K562 (cell line): Measurements from ENCODE around the gene SLC1A7. TPM values are rescaled to one million over a fixed set of nuclear protein-coding genes. Genes with fewer than 3 reads are reported as not detected.

ENCODE experiments used
- ATAC-seq: fragments of 200-7000 bp; cut with Tn5 transposase; 3 replicates; pipeline ENCODE4 v1.9.1; 2020; ENCODE audit warnings: moderate library complexity
- BruUV-seq: library from RNA; stranded (reverse); fragments of 400-500 nt; replicated peaks from 2 replicates; lab custom pipeline; 2021; lab: Mats Ljungman, UMichigan
- CTCF ChIA-PET: fragments of 300-600 bp; formaldehyde crosslinking; extraction: SDS; loops from one replicate; lab custom pipeline; 2021; ENCODE audit warnings: low intra/inter-chr PET ratio; lab: Yijun Ruan, JAX
- POLR2A ChIA-PET: fragments of 300-600, 350-650 bp; sonication (Branson Sonifier 250); formaldehyde crosslinking; extraction: SDS; loops from one replicate; lab custom pipeline; 2021; ENCODE audit warnings: antibody characterized with exemption, inconsistent platforms; lab: Yijun Ruan, JAX
- DNase-seq, 4 experiments: peaks; one replicate each; pipeline versions ENCODE4 v3.0.0 to v3.0.0-alpha.2; 2011 to 2018; ENCODE audit warnings: low spot score in 3 of 4, mixed read lengths in 3 of 4; ENCODE audit errors: extremely low read depth in 1 of 4
- FAIRE-seq: peaks from 2 replicates; lab custom pipeline; 2011; peaks lifted over from hg19 to GRCh38; lab: Jason Lieb, UNC
- H2AFZ ChIP-seq: 2 replicates; pipeline ENCODE4 v1.6.0; 2011; ENCODE audit warnings: low read depth, low read length, control low read depth, inconsistent platforms
- H3K27ac ChIP-seq: fragments of 200-600 bp; 3 replicates; pipeline ENCODE4 v1.8.0; 2011; ENCODE audit warnings: low read depth, mild to moderate bottlenecking, control low read depth, inconsistent platforms, low read length, moderate library complexity, mixed read lengths; ENCODE audit errors: extremely low read depth
- H3K27me3 ChIP-seq, 2 experiments: fragments of 300-600 bp in 1 of 2; 2 replicates in 1 of 2; 3 replicates in 1 of 2; pipeline versions ENCODE4 v1.6.0 to v1.8.0; 2011; ENCODE audit warnings: inconsistent platforms in 2 of 2, low read length in 2 of 2, mild to moderate bottlenecking in 1 of 2, mixed read lengths in 1 of 2, moderate library complexity in 1 of 2; ENCODE audit not compliant: control insufficient read depth in 2 of 2, insufficient read depth in 2 of 2
- H3K36me3 ChIP-seq: fragments of 300-600 bp; 3 replicates; pipeline ENCODE4 v1.8.0; 2011; ENCODE audit warnings: mild to moderate bottlenecking, low read length, inconsistent platforms; ENCODE audit not compliant: control insufficient read depth, insufficient read depth
- H3K4me1 ChIP-seq, 2 experiments: fragments of 200-600 bp in 1 of 2; replicated peaks in 1 of 2; 2 replicates in 1 of 2; 3 replicates in 1 of 2; pipeline versions ENCODE4 v1.5.1 to v1.8.0; 2011; ENCODE audit warnings: inconsistent platforms in 2 of 2, low read length in 2 of 2, mild to moderate bottlenecking in 1 of 2, mixed read lengths in 1 of 2, moderate library complexity in 1 of 2; ENCODE audit not compliant: control insufficient read depth in 2 of 2, insufficient read depth in 2 of 2
- H3K4me2 ChIP-seq: 2 replicates; pipeline ENCODE4 v1.6.1; 2011; ENCODE audit warnings: low read length, control low read depth, inconsistent platforms, mixed read lengths; ENCODE audit not compliant: insufficient read depth
- H3K4me3 ChIP-seq: fragments of 200-600 bp; sonication (generic), shearing (Covaris generic); 2 replicates; pipeline ENCODE4 v1.5.1; 2016; ENCODE audit warnings: control low read depth, inconsistent platforms
- H3K79me2 ChIP-seq: fragments of 200-600 bp; 3 replicates; pipeline ENCODE4 v1.8.0; 2011; ENCODE audit warnings: low read length, inconsistent platforms; ENCODE audit not compliant: control insufficient read depth, insufficient read depth
- H3K9ac ChIP-seq, 2 experiments: 2 replicates each; pipeline versions ENCODE4 v1.6.0 to v1.6.1; 2011; ENCODE audit warnings: low read depth in 2 of 2, low read length in 2 of 2, control low read depth in 1 of 2, inconsistent platforms in 1 of 2, mild to moderate bottlenecking in 1 of 2, mixed read lengths in 1 of 2; ENCODE audit not compliant: insufficient read depth in 1 of 2
- H3K9me1 ChIP-seq: one replicate; pipeline ENCODE4 v1.6.0; 2011; ENCODE audit warnings: inconsistent platforms, mild to moderate bottlenecking, low read length, moderate library complexity; ENCODE audit not compliant: control insufficient read depth, insufficient read depth
- H3K9me3 ChIP-seq: replicated peaks from 2 replicates; pipeline ENCODE4 v1.5.1; 2011; ENCODE audit warnings: low read depth, low read length, inconsistent platforms; ENCODE audit not compliant: control insufficient read depth, insufficient read depth
- H4K20me1 ChIP-seq: replicated peaks from 2 replicates; pipeline ENCODE4 v1.6.1; 2011; ENCODE audit warnings: low read length, inconsistent platforms, mixed read lengths; ENCODE audit not compliant: control insufficient read depth, insufficient read depth
- CC2D1A ChIP-seq: fragments of 450-650 bp; IDR thresholded peaks from 2 replicates; pipeline ENCODE4 v1.6.1; 2017; ENCODE audit warnings: mild to moderate bottlenecking
- ETS2 ChIP-seq: IDR thresholded peaks from 2 replicates; pipeline ENCODE4 v1.6.1; 2016; ENCODE audit warnings: borderline replicate concordance, missing genetic modification characterization, mild to moderate bottlenecking, moderate library complexity, missing compliant biosample characterization; ENCODE audit not compliant: poor library complexity, severe bottlenecking
- HLTF ChIP-seq: fragments of 450-650 bp; IDR thresholded peaks from 2 replicates; pipeline ENCODE4 v1.6.1; 2016
- JUN ChIP-seq, 2 experiments: sonication (generic) in 1 of 2; formaldehyde crosslinking in 1 of 2; IDR thresholded peaks; 2 replicates each; pipeline versions ENCODE4 v1.6.1 to v1.8.0; 2012 to 2022; ENCODE audit warnings: borderline replicate concordance in 2 of 2, mild to moderate bottlenecking in 2 of 2, improper control_type of control experiment in 1 of 2, low read depth in 1 of 2, low read length in 1 of 2, missing genetic modification reagents in 1 of 2
- JUND ChIP-seq, 2 experiments: IDR thresholded peaks; 2 replicates in 1 of 2; 3 replicates in 1 of 2; pipeline ENCODE4 v1.6.1; 2011; ENCODE audit warnings: borderline replicate concordance in 2 of 2, low read depth in 2 of 2, low read length in 2 of 2, improper control_type of control experiment in 1 of 2, missing biosample characterization in 1 of 2, missing genetic modification characterization in 1 of 2, missing genetic modification reagents in 1 of 2
- MTA1 ChIP-seq: fragments of 450-650 bp; IDR thresholded peaks from 2 replicates; pipeline ENCODE4 v1.6.1; 2017; ENCODE audit warnings: borderline replicate concordance
- RAD21 ChIP-seq, 2 experiments: fragments of 250-450 bp in 1 of 2; fragments of 450-650 bp in 1 of 2; sonication (Bioruptor Pico) in 1 of 2; formaldehyde crosslinking in 1 of 2; IDR thresholded peaks in 1 of 2; conservative IDR thresholded peaks in 1 of 2; 2 replicates each; pipeline versions ENCODE4 v1.4.0 to v1.8.0; 2020 to 2022; ENCODE audit warnings: mild to moderate bottlenecking in 2 of 2, moderate library complexity in 1 of 2
- RBM22 ChIP-seq: fragments of 200-400 bp; formaldehyde crosslinking; IDR thresholded peaks from 2 replicates; pipeline ENCODE4 v1.6.1; 2018; ENCODE audit warnings: low read length, low read depth; ENCODE audit not compliant: poor library complexity, severe bottlenecking
- SNIP1 ChIP-seq: fragments of 450-650 bp; IDR thresholded peaks from 2 replicates; pipeline ENCODE4 v1.7.1; 2017; ENCODE audit warnings: low read depth, mild to moderate bottlenecking
- TRIM24 ChIP-seq, 2 experiments: fragments of 450-650 bp; IDR thresholded peaks; 2 replicates each; pipeline ENCODE4 v1.6.1; 2016
- YY1 ChIP-seq, 3 experiments: IDR thresholded peaks; 2 replicates each; pipeline ENCODE4 v1.6.1; 2011; ENCODE audit warnings: low read length in 2 of 3, mild to moderate bottlenecking in 2 of 3, moderate library complexity in 2 of 3, borderline replicate concordance in 1 of 3, control low read depth in 1 of 3, low read depth in 1 of 3; ENCODE audit not compliant: insufficient read depth in 3 of 3, insufficient replicate concordance in 2 of 3, control insufficient read depth in 1 of 3, insufficient read length in 1 of 3; ENCODE audit errors: extremely low read depth in 1 of 3
- ZNF512 ChIP-seq: IDR thresholded peaks from 2 replicates; pipeline ENCODE4 v1.6.1; 2016; ENCODE audit warnings: missing genetic modification characterization, missing compliant biosample characterization
- WGBS: fragments of 100-300 bp; shearing (Covaris generic); methylation state at CpG from one replicate; pipeline ENCODE4 v1.1.6; 2016; ENCODE audit warnings: low coverage, mixed read lengths; ENCODE audit not compliant: insufficient coverage; ENCODE audit errors: missing lambda C conversion rate; 5-methylcytosine and 5-hydroxymethylcytosine counted together
- in situ Hi-C: fragments of 300-500 bp; cut with MboI; formaldehyde crosslinking; loops from 4 replicates; pipeline ENCODE4 v1.15.0; 2018; ENCODE audit warnings: inconsistent platforms, mixed read lengths
- intact Hi-C: fragments of 100-400 bp; cut with micrococcal nuclease; formaldehyde crosslinking; loops from 2 replicates; pipeline ENCODE4 v1.14.2; 2022
- polyA plus RNA-seq, 8 experiments: library from polyadenylated mRNA; depleted of rRNA in 4 of 8; stranded (reverse) in 5 of 8; unstranded in 3 of 8; fragments of >200 nt; fragmentation: Nextera tagmentation in 2 of 8; fragmentation: Illumina TruSeq in 1 of 8; extraction: Ambion mirVana in 2 of 8; extraction: Trizol in 1 of 8; gene quantifications; 2 replicates each; pipeline versions ENCODE4 v1.2.1 to v1.2.3, GENCODE V29; 2011 to 2014; ENCODE audit warnings: inconsistent platforms in 1 of 8, missing spikeins in 1 of 8
- total RNA-seq, 7 experiments: library from RNA; depleted of rRNA in 6 of 7; stranded (reverse); fragments of >200 nt in 6 of 7; fragmentation: Illumina TruSeq in 2 of 7; extraction: Trizol in 2 of 7; gene quantifications; 2 replicates each; pipeline versions ENCODE4 v1.2.1 to v1.2.3, GENCODE V29; 2011 to 2021; ENCODE audit warnings: low replicate concordance in 1 of 7

Gene SLC1A7
- total and polyA plus RNA-seq, 9 of the 15 experiments (the other 6 are each of a cell fraction or from before 2014, with no cell fraction given), result 0.07 TPM; not detected in 8

- CTCF ChIA-PET, result no interaction called here
- TF ChIP-seq MTA1 (peak; percentile 38; the same call in 1 of the 2 replicates), CC2D1A (peak; percentile 58; the same call in 1 of the 2 replicates), ETS2 (tag) (no peak), YY1 (IDR thresholded peaks at IDR 0.05; ENCODE audit: borderline replicate concordance in 1 of 3, control insufficient read depth in 1 of 3, extremely low read depth in 1 of 3, insufficient read depth in 3 of 3, insufficient read length in 1 of 3, insufficient replicate concordance in 2 of 3, low read depth in 1 of 3, low read length in 2 of 3) (peak in 1 of 3 experiments; percentile 40), JUND (IDR thresholded peaks at IDR 0.05; ENCODE audit: borderline replicate concordance, low read depth, low read length) (no peak), JUND (tag; IDR thresholded peaks at IDR 0.05; ENCODE audit: borderline replicate concordance, low read depth, low read length) (0 out of 3 replicates have a peak, but pooled peaks have one; percentile 15), RAD21 (CRISPR knock-in tag; conservative IDR thresholded peaks at IDR 0.05 in 1 of 2, IDR thresholded peaks at IDR 0.05 in 1 of 2) (0 out of 4 replicates have a peak, but pooled peaks of 1 of the 2 experiments have one; percentile 43), RBM22 (no peak), HLTF (peak; percentile 91; the same call in 1 of the 2 replicates), TRIM24 (IDR thresholded peaks at IDR 0.05) (peak; percentile 71 to 78), JUN (IDR thresholded peaks at IDR 0.05; ENCODE audit: borderline replicate concordance, low read depth, low read length) (peak; percentile 64; the same call in 1 of the 2 replicates), JUN (CRISPR knock-in tag; IDR thresholded peaks at IDR 0.05; ENCODE audit: borderline replicate concordance) (no peak), ZNF512 (tag) (no peak), SNIP1 (no peak)
Observed at GRCh38 chr1:53137729-53138128, 4.7 kb downstream of the SLC1A7 start.

More at GRCh38 chr1:53137729-53138128, 4.7 kb downstream of the SLC1A7 start:
- peak; percentile 49 for FAIRE-seq
- POLR2A ChIA-PET, result interaction anchor here (0.6 kb wide), 3 partner anchors 48 to 1028 kb away, joined by 3 to 4 read pairs (median 3); no protein-coding TSS in a partner anchor
- no peaks in the 10 kb centered on the region for H3K36me3 ChIP-seq
- H3K9me1 ChIP-seq, result no peaks in the 10 kb centered on the region
- H3K27ac ChIP-seq, result no peak overlapping the region
- DNase-seq, result peak; percentile 53 to 67 (median 56)
- peak; percentile 59 for ATAC-seq
- H3K27me3 ChIP-seq, result peaks cover 0 to 13% of the 10 kb centered on the region in 2 experiments; a peak in 2 of 5 replicates
- H4K20me1 ChIP-seq, result no peaks in the 10 kb centered on the region
- H3K4me2 ChIP-seq, result no peak overlapping the region
- no TSS peak for BruUV-seq
- in situ Hi-C loops (no loop called here), intact Hi-C loops (no loop called here)
- WGBS, result 0% methylated on average over 1 of the region's 1 CpG
- peaks cover 6% of the 10 kb centered on the region for H3K9me3 ChIP-seq
- H3K4me3 ChIP-seq, result no peak overlapping the region
- no peak overlapping the region for H2AFZ ChIP-seq
- H3K9ac ChIP-seq, result no peak overlapping the region
- no peaks in the 10 kb centered on the region for H3K79me2 ChIP-seq
- H3K4me1 ChIP-seq, result peaks cover 5 to 9% of the 10 kb centered on the region in 2 experiments
